K562 (cell line): ENCODE data around the gene VWA3B. TPM values are rescaled to one million over a fixed set of nuclear protein-coding genes. Genes with fewer than 3 reads are reported as not detected.

Experiments
- ATAC-seq: fragments of 200-7000 bp; cut with Tn5 transposase; 3 replicates; pipeline ENCODE4 v1.9.1; 2020; ENCODE audit warnings: moderate library complexity
- BruUV-seq: library from RNA; stranded (reverse); fragments of 400-500 nt; replicated peaks from 2 replicates; lab custom pipeline; 2021; lab: Mats Ljungman, UMichigan
- CTCF ChIA-PET: fragments of 300-600 bp; formaldehyde crosslinking; extraction: SDS; loops from one replicate; lab custom pipeline; 2021; ENCODE audit warnings: low intra/inter-chr PET ratio; lab: Yijun Ruan, JAX
- POLR2A ChIA-PET: fragments of 300-600, 350-650 bp; sonication (Branson Sonifier 250); formaldehyde crosslinking; extraction: SDS; loops from one replicate; lab custom pipeline; 2021; ENCODE audit warnings: antibody characterized with exemption, inconsistent platforms; lab: Yijun Ruan, JAX
- DNase-seq, 4 experiments: peaks; one replicate each; pipeline versions ENCODE4 v3.0.0 to v3.0.0-alpha.2; 2011 to 2018; ENCODE audit warnings: low spot score in 3 of 4, mixed read lengths in 3 of 4; ENCODE audit errors: extremely low read depth in 1 of 4
- FAIRE-seq: peaks from 2 replicates; lab custom pipeline; 2011; peaks lifted over from hg19 to GRCh38; lab: Jason Lieb, UNC
- H2AFZ ChIP-seq: 2 replicates; pipeline ENCODE4 v1.6.0; 2011; ENCODE audit warnings: low read depth, low read length, control low read depth, inconsistent platforms
- H3K27ac ChIP-seq: fragments of 200-600 bp; 3 replicates; pipeline ENCODE4 v1.8.0; 2011; ENCODE audit warnings: low read depth, mild to moderate bottlenecking, control low read depth, inconsistent platforms, low read length, moderate library complexity, mixed read lengths; ENCODE audit errors: extremely low read depth
- H3K27me3 ChIP-seq, 2 experiments: fragments of 300-600 bp in 1 of 2; 2 replicates in 1 of 2; 3 replicates in 1 of 2; pipeline versions ENCODE4 v1.6.0 to v1.8.0; 2011; ENCODE audit warnings: inconsistent platforms in 2 of 2, low read length in 2 of 2, mild to moderate bottlenecking in 1 of 2, mixed read lengths in 1 of 2, moderate library complexity in 1 of 2; ENCODE audit not compliant: control insufficient read depth in 2 of 2, insufficient read depth in 2 of 2
- H3K36me3 ChIP-seq: fragments of 300-600 bp; 3 replicates; pipeline ENCODE4 v1.8.0; 2011; ENCODE audit warnings: mild to moderate bottlenecking, low read length, inconsistent platforms; ENCODE audit not compliant: control insufficient read depth, insufficient read depth
- H3K4me1 ChIP-seq, 2 experiments: fragments of 200-600 bp in 1 of 2; replicated peaks in 1 of 2; 2 replicates in 1 of 2; 3 replicates in 1 of 2; pipeline versions ENCODE4 v1.5.1 to v1.8.0; 2011; ENCODE audit warnings: inconsistent platforms in 2 of 2, low read length in 2 of 2, mild to moderate bottlenecking in 1 of 2, mixed read lengths in 1 of 2, moderate library complexity in 1 of 2; ENCODE audit not compliant: control insufficient read depth in 2 of 2, insufficient read depth in 2 of 2
- H3K4me2 ChIP-seq: 2 replicates; pipeline ENCODE4 v1.6.1; 2011; ENCODE audit warnings: low read length, control low read depth, inconsistent platforms, mixed read lengths; ENCODE audit not compliant: insufficient read depth
- H3K4me3 ChIP-seq: fragments of 200-600 bp; sonication (generic), shearing (Covaris generic); 2 replicates; pipeline ENCODE4 v1.5.1; 2016; ENCODE audit warnings: control low read depth, inconsistent platforms
- H3K79me2 ChIP-seq: fragments of 200-600 bp; 3 replicates; pipeline ENCODE4 v1.8.0; 2011; ENCODE audit warnings: low read length, inconsistent platforms; ENCODE audit not compliant: control insufficient read depth, insufficient read depth
- H3K9ac ChIP-seq, 2 experiments: 2 replicates each; pipeline versions ENCODE4 v1.6.0 to v1.6.1; 2011; ENCODE audit warnings: low read depth in 2 of 2, low read length in 2 of 2, control low read depth in 1 of 2, inconsistent platforms in 1 of 2, mild to moderate bottlenecking in 1 of 2, mixed read lengths in 1 of 2; ENCODE audit not compliant: insufficient read depth in 1 of 2
- H3K9me1 ChIP-seq: one replicate; pipeline ENCODE4 v1.6.0; 2011; ENCODE audit warnings: inconsistent platforms, mild to moderate bottlenecking, low read length, moderate library complexity; ENCODE audit not compliant: control insufficient read depth, insufficient read depth
- H3K9me3 ChIP-seq: replicated peaks from 2 replicates; pipeline ENCODE4 v1.5.1; 2011; ENCODE audit warnings: low read depth, low read length, inconsistent platforms; ENCODE audit not compliant: control insufficient read depth, insufficient read depth
- H4K20me1 ChIP-seq: replicated peaks from 2 replicates; pipeline ENCODE4 v1.6.1; 2011; ENCODE audit warnings: low read length, inconsistent platforms, mixed read lengths; ENCODE audit not compliant: control insufficient read depth, insufficient read depth
- ATF3 ChIP-seq, 2 experiments: fragments of 450-650 bp in 1 of 2; sonication (generic) in 1 of 2; formaldehyde crosslinking in 1 of 2; IDR thresholded peaks in 1 of 2; conservative IDR thresholded peaks in 1 of 2; 2 replicates each; pipeline versions ENCODE4 v1.6.1 to v1.8.1; 2016 to 2023; ENCODE audit warnings: mild to moderate bottlenecking in 2 of 2, moderate library complexity in 2 of 2, inconsistent platforms in 1 of 2, missing genetic modification reagents in 1 of 2
- CHD1 ChIP-seq: fragments of 200-600 bp; sonication (generic); IDR thresholded peaks from one replicate; pipeline ENCODE4 v1.6.1; 2012; ENCODE audit warnings: mild to moderate bottlenecking, moderate library complexity, low read length, inconsistent platforms
- GATAD2B ChIP-seq: fragments of 450-650 bp; IDR thresholded peaks from 2 replicates; pipeline ENCODE4 v1.6.1; 2017; ENCODE audit warnings: mild to moderate bottlenecking, borderline replicate concordance
- HNRNPLL ChIP-seq: fragments of 200-400 bp; formaldehyde crosslinking; IDR thresholded peaks from 2 replicates; pipeline ENCODE4 v1.6.1; 2017; ENCODE audit warnings: low read length, low read depth, mild to moderate bottlenecking; ENCODE audit not compliant: poor library complexity, severe bottlenecking
- KLF1 ChIP-seq: fragments of 450-650 bp; IDR thresholded peaks from 2 replicates; pipeline ENCODE4 v1.6.1; 2016; ENCODE audit warnings: missing genetic modification characterization, missing compliant biosample characterization
- NFRKB ChIP-seq: fragments of 450-650 bp; IDR thresholded peaks from 2 replicates; pipeline ENCODE4 v1.6.1; 2016; ENCODE audit warnings: low read depth
- POLR2B ChIP-seq: fragments of 450-650 bp; IDR thresholded peaks from 2 replicates; pipeline ENCODE4 v1.6.1; 2018; ENCODE audit warnings: low read depth; ENCODE audit not compliant: partially characterized antibody
- PURB ChIP-seq: sonication (generic); formaldehyde crosslinking; IDR thresholded peaks from 2 replicates; pipeline ENCODE4 v1.9.0; 2021; ENCODE audit warnings: low read depth, mild to moderate bottlenecking, missing genetic modification reagents
- RNF2 ChIP-seq: sonication (generic); IDR thresholded peaks from 2 replicates; pipeline ENCODE4 v1.6.1; 2016
- ZNF75A ChIP-seq: fragments of 450-650 bp; formaldehyde crosslinking; IDR thresholded peaks from 2 replicates; pipeline ENCODE4 v1.4.0; 2020; ENCODE audit warnings: mild to moderate bottlenecking
- ZNF830 ChIP-seq: fragments of 250-450 bp; sonication (Bioruptor Pico); IDR thresholded peaks from 2 replicates; pipeline ENCODE4 v1.5.0; 2021; ENCODE audit warnings: mild to moderate bottlenecking
- WGBS: fragments of 100-300 bp; shearing (Covaris generic); methylation state at CpG from one replicate; pipeline ENCODE4 v1.1.6; 2016; ENCODE audit warnings: low coverage, mixed read lengths; ENCODE audit not compliant: insufficient coverage; ENCODE audit errors: missing lambda C conversion rate; 5-methylcytosine and 5-hydroxymethylcytosine counted together
- in situ Hi-C: fragments of 300-500 bp; cut with MboI; formaldehyde crosslinking; loops from 4 replicates; pipeline ENCODE4 v1.15.0; 2018; ENCODE audit warnings: inconsistent platforms, mixed read lengths
- intact Hi-C: fragments of 100-400 bp; cut with micrococcal nuclease; formaldehyde crosslinking; loops from 2 replicates; pipeline ENCODE4 v1.14.2; 2022
- polyA plus RNA-seq, 8 experiments: library from polyadenylated mRNA; depleted of rRNA in 4 of 8; stranded (reverse) in 5 of 8; unstranded in 3 of 8; fragments of >200 nt; fragmentation: Nextera tagmentation in 2 of 8; fragmentation: Illumina TruSeq in 1 of 8; extraction: Ambion mirVana in 2 of 8; extraction: Trizol in 1 of 8; gene quantifications; 2 replicates each; pipeline versions ENCODE4 v1.2.1 to v1.2.3, GENCODE V29; 2011 to 2014; ENCODE audit warnings: inconsistent platforms in 1 of 8, missing spikeins in 1 of 8
- total RNA-seq, 7 experiments: library from RNA; depleted of rRNA in 6 of 7; stranded (reverse); fragments of >200 nt in 6 of 7; fragmentation: Illumina TruSeq in 2 of 7; extraction: Trizol in 2 of 7; gene quantifications; 2 replicates each; pipeline versions ENCODE4 v1.2.1 to v1.2.3, GENCODE V29; 2011 to 2021; ENCODE audit warnings: low replicate concordance in 1 of 7
- TF ChIP-seq, protein P1 (sequence below): fragments of 450-650 bp; IDR thresholded peaks from 2 replicates; pipeline ENCODE4 v1.6.1; 2016; ENCODE audit warnings: borderline replicate concordance
- TF ChIP-seq, protein P2 (sequence below): fragments of 450-650 bp; formaldehyde crosslinking; IDR thresholded peaks from 2 replicates; pipeline ENCODE4 v1.4.0; 2022; ENCODE audit warnings: missing genetic modification characterization

Gene VWA3B
- total and polyA plus RNA-seq, 9 of the 15 experiments (the other 6 are each of a cell fraction or from before 2014, with no cell fraction given) = not detected

- TF ChIP-seq ZNF75A (CRISPR knock-in tag) (no peak), KLF1 (tag) (no peak), CHD1 (no peak), ZNF830 (no peak), POLR2B (no peak), NFRKB (no peak), RNF2 (no peak)
- TF ChIP-seq, protein P1, sequence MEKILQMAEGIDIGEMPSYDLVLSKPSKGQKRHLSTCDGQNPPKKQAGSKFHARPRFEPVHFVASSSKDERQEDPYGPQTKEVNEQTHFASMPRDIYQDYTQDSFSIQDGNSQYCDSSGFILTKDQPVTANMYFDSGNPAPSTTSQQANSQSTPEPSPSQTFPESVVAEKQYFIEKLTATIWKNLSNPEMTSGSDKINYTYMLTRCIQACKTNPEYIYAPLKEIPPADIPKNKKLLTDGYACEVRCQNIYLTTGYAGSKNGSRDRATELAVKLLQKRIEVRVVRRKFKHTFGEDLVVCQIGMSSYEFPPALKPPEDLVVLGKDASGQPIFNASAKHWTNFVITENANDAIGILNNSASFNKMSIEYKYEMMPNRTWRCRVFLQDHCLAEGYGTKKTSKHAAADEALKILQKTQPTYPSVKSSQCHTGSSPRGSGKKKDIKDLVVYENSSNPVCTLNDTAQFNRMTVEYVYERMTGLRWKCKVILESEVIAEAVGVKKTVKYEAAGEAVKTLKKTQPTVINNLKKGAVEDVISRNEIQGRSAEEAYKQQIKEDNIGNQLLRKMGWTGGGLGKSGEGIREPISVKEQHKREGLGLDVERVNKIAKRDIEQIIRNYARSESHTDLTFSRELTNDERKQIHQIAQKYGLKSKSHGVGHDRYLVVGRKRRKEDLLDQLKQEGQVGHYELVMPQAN = no peak
These were observed 207.1 kb downstream of the VWA3B start (continued) for GRCh38 chr2:98293931-98294687.

- no peak overlapping the region for H3K27ac ChIP-seq
- H3K79me2 ChIP-seq = no peaks in the 10 kb centered on the region
- H3K27me3 ChIP-seq = peaks cover 14 to 20% of the 10 kb centered on the region in 2 experiments; a peak in 4 of 5 replicates
- DNase-seq (no peak), FAIRE-seq (no peak), ATAC-seq (no peak)
- H3K9me1 ChIP-seq = no peaks in the 10 kb centered on the region
- H4K20me1 ChIP-seq = no peaks in the 10 kb centered on the region
- no peak overlapping the region for H3K9ac ChIP-seq
- no peak overlapping the region for H3K4me3 ChIP-seq
- ChIA-PET CTCF (no interaction called here), POLR2A (no interaction called here)
- H2AFZ ChIP-seq = no peak overlapping the region
- no peak overlapping the region for H3K4me2 ChIP-seq
- in situ Hi-C loops = no loop called here
- no TSS peak for BruUV-seq
- no peaks in the 10 kb centered on the region for H3K4me1 ChIP-seq
- 12% methylated on average over 6 of the region's 6 CpGs for WGBS
- intact Hi-C loops = loop anchor here (5.0 kb wide), 1 partner anchor 93 kb away; no protein-coding TSS in a partner anchor
- H3K9me3 ChIP-seq = no peaks in the 10 kb centered on the region
- H3K36me3 ChIP-seq = no peaks in the 10 kb centered on the region
- TF ChIP-seq PURB = no peak
- no peak for TF ChIP-seq GATAD2B
- TF ChIP-seq, protein P2, sequence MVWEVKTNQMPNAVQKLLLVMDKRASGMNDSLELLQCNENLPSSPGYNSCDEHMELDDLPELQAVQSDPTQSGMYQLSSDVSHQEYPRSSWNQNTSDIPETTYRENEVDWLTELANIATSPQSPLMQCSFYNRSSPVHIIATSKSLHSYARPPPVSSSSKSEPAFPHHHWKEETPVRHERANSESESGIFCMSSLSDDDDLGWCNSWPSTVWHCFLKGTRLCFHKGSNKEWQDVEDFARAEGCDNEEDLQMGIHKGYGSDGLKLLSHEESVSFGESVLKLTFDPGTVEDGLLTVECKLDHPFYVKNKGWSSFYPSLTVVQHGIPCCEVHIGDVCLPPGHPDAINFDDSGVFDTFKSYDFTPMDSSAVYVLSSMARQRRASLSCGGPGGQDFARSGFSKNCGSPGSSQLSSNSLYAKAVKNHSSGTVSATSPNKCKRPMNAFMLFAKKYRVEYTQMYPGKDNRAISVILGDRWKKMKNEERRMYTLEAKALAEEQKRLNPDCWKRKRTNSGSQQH = no peak
- no peak for TF ChIP-seq HNRNPLL
- TF ChIP-seq ATF3 (IDR thresholded peaks at IDR 0.05) = no peak
- no peak for TF ChIP-seq ATF3 (CRISPR knock-in tag; conservative IDR thresholded peaks at IDR 0.05)
These were observed 207.7 kb downstream of the VWA3B start for GRCh38 chr2:98294711-98295110.
